Stomach smooth muscle (tissue), 2 donors: ENCODE results near the gene MED22.
"Not testable (repeated sequence)": the region's sequence is repeated elsewhere in the genome, so short reads cannot be mapped to it uniquely, and the experiment has no call there.

Experiments used
- H3K27ac ChIP-seq: one replicate; pipeline ENCODE4 v1.7.0; 2013; ENCODE audit warnings: mild to moderate bottlenecking, low read length, inconsistent platforms
- H3K27me3 ChIP-seq, 2 donors: one replicate each; pipeline ENCODE4 v1.7.0; 2013; ENCODE audit warnings: low read length in 2 of 2; ENCODE audit not compliant: insufficient read depth in 2 of 2, control insufficient read depth in 1 of 2
- H3K36me3 ChIP-seq, 2 donors: one replicate each; pipeline ENCODE4 v1.7.0; 2013; ENCODE audit warnings: low read length in 2 of 2; ENCODE audit not compliant: control insufficient read depth in 2 of 2, insufficient read depth in 2 of 2
- H3K4me1 ChIP-seq: one replicate; pipeline ENCODE4 v1.7.0; 2013; ENCODE audit warnings: low read length; ENCODE audit not compliant: control insufficient read depth, insufficient read depth
- H3K4me3 ChIP-seq, 2 donors: one replicate each; pipeline ENCODE4 v1.7.0; 2013; ENCODE audit warnings: low read length in 2 of 2
- H3K9ac ChIP-seq, 2 donors: one replicate each; pipeline ENCODE4 v1.7.0; 2013; ENCODE audit warnings: low read length in 2 of 2, mild to moderate bottlenecking in 1 of 2
- H3K9me3 ChIP-seq, 2 donors: one replicate each; pipeline ENCODE4 v1.7.0; 2013; ENCODE audit warnings: low read length in 2 of 2; ENCODE audit not compliant: control insufficient read depth in 2 of 2
- donor health status: healthy.
- donor health status: Pancreatic carcinoma.

The MED22 gene

DNA sequence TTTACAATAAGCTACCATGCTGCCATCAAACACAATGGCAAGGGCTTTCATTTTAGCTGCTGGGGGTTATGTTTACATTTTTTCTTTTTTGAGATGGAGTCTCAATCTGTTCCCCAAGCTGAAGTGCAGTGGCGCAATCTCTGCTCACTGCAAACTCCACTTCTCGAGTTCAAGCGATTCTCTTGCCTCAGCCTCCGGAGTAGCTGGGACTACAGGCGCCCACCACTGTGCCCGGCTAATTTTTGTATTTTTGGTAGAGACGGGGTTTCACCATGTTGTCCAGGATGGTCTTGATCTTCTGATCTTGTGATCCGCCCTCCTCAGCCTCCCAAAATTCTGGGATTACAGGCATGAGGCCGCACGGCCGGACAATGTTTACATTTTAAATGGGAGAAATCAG, 13.0 kb downstream of the MED22 start:
- Histone ChIP-seq H3K9ac (peak overlapping the region in 1 of 2 donors; percentile 83), H3K36me3 (peaks cover 35 to 42% of the 10 kb centered on the region in 2 donors)

GRCh38 chr9:133334161-133334560, 13.8 kb downstream of the MED22 start:
- H3K27ac ChIP-seq = no peak overlapping the region

More for the DNA sequence above, 13.0 kb downstream of the MED22 start:
- H3K4me1 ChIP-seq = peaks cover 23% of the 10 kb centered on the region
- H3K4me3 ChIP-seq = peak overlapping the region; percentile 93
- H3K9me3 ChIP-seq, H3K27ac ChIP-seq, H3K27me3 ChIP-seq: not testable (repeated sequence)

DNA sequence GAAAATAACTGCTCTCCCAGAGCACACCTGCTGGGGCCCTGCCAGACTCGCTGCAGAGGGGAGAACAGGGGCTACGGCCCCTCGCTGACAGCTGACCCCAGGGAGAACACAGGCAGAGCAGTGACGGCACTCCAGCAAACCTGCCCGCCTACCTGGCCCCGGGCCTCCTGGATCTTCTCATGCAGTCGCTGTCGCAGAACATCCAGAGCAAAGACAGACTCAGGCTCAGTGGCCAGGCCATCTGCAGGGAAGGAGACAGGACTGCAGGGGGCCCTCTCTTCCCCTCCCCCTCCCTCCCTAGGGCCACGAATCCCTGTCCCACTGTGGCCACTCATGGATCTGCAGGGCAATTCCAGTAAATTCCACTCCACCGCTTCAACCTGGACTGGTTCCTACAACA, 14.4 kb downstream of the MED22 start:
- H3K9ac ChIP-seq = no peak overlapping the region
- peaks cover 23% of the 10 kb centered on the region for H3K4me1 ChIP-seq

More at GRCh38 chr9:133334161-133334560, 13.8 kb downstream of the MED22 start:
- H3K27me3 ChIP-seq = no peaks in the 10 kb centered on the region
- H3K4me3 ChIP-seq = peak overlapping the region in 1 of 2 donors; percentile 93
- no peak overlapping the region for H3K9ac ChIP-seq
- H3K4me1 ChIP-seq = peaks cover 23% of the 10 kb centered on the region
- H3K36me3 ChIP-seq = peaks cover 35 to 39% of the 10 kb centered on the region in 2 donors
- H3K9me3 ChIP-seq = no peaks in the 10 kb centered on the region

DNA sequence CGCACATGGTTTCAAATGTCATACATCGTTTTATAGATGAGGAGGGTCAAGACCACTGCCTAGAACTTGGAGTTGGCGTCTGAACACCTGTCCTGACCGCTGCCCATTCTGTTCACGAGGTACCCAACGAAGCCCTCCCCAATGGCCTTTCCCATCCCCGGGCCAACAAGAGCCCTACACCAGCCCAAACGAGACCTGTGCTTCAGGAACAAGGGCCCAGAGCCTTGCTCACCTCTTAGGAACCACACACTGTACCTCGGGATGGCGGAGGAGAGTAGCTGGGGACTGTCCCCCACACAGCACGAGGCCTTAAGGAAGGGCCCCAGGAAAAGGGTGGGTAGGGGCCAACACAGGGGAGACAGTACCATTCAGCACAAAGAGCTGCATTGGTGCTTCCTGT, 14.9 kb downstream of the MED22 start:
- H3K27me3 ChIP-seq = no peaks in the 10 kb centered on the region
- no peaks in the 10 kb centered on the region for H3K9me3 ChIP-seq
- no peak overlapping the region for H3K4me3 ChIP-seq
- peaks cover 23% of the 10 kb centered on the region for H3K4me1 ChIP-seq
- no peak overlapping the region for H3K27ac ChIP-seq
- H3K9ac ChIP-seq = no peak overlapping the region
- H3K36me3 ChIP-seq = peaks cover 33 to 35% of the 10 kb centered on the region in 2 donors

More for the DNA sequence above, 14.4 kb downstream of the MED22 start:
- Histone ChIP-seq H3K4me3 (no peak overlapping the region), H3K36me3 (peaks cover 33 to 35% of the 10 kb centered on the region in 2 donors), H3K27me3 (no peaks in the 10 kb centered on the region), H3K27ac (no peak overlapping the region), H3K9me3 (no peaks in the 10 kb centered on the region)

GRCh38 chr9:133332381-133332730, 15.6 kb downstream of the MED22 start:
- Histone ChIP-seq H3K9me3 (no peaks in the 10 kb centered on the region), H3K4me1 (peaks cover 23% of the 10 kb centered on the region), H3K4me3 (no peak overlapping the region), H3K9ac (no peak overlapping the region), H3K27ac (no peak overlapping the region), H3K36me3 (peaks cover 33 to 35% of the 10 kb centered on the region in 2 donors), H3K27me3 (no peaks in the 10 kb centered on the region)

DNA sequence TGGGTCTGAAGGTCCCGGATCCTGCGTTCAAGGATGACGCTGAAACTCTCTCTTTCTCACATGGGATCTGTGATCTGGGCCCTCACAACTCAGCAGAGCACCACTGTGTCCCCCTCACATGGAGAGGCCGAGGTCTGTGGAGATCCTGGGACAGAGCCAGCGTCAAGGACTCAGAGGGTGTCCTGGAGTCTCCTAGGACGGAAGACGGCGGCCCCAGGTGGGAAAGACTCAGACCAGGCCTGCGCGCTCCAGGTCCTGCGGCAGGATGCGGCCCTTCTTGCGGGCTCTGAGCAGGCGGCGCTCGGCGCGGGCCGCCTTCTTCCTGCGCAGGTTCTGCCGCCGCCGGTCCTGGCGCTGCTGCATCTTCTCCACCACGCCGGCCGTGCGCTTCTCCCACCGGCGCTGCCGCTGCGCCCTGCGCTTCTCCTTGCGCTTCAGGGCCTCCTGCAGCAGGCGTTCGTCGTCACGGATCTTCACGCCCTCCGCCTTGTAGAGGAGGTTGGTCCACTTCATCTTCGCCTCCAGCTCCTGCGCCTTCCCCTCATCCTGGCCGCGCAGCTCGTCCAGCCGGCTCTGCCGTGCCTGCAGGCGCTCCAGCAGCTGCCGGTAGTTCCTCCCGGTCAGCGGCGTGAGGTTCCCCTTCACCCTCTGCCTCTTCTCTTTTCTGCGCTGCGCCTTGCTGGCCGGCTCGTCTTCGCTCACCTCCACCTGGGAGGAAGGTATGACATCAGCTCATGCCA, 16.1 kb downstream of the MED22 start:
- peaks cover 23% of the 10 kb centered on the region for H3K4me1 ChIP-seq
- no peaks in the 10 kb centered on the region for H3K9me3 ChIP-seq
- H3K36me3 ChIP-seq = peaks cover 33 to 35% of the 10 kb centered on the region in 2 donors
- no peak overlapping the region for H3K9ac ChIP-seq
- no peaks in the 10 kb centered on the region for H3K27me3 ChIP-seq
- H3K4me3 ChIP-seq = no peak overlapping the region
- no peak overlapping the region for H3K27ac ChIP-seq

DNA sequence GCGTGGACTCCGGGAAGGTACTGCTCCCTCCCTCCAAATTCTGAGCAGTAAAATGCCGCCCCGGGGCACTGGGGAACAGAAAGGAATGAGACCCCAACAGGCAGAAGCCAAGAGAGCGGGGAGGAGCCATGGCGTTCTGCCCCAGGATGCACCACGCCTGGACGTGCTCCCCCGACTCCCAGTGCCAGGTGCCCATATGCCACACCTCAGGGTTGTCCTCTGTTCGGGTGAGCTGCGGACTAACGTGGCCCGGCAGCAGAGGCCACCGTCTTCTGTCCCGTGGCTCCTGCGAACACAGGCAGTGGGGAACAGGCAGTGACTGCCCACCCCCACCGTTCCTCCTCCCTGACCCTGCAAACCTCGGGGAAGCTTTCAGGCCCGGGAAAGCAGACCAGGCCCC, 16.7 kb downstream of the MED22 start:
- no peak overlapping the region for H3K4me3 ChIP-seq
- peaks cover 33 to 35% of the 10 kb centered on the region in 2 donors for H3K36me3 ChIP-seq

GRCh38 chr9:133329306-133330156, 18.4 kb downstream of the MED22 start:
- not testable (repeated sequence) for H3K27me3 ChIP-seq, H3K27ac ChIP-seq, H3K4me1 ChIP-seq, H3K9ac ChIP-seq, H3K4me3 ChIP-seq, H3K9me3 ChIP-seq
- peaks cover 32 to 34% of the 10 kb centered on the region in 2 donors for H3K36me3 ChIP-seq

More for the DNA sequence above, 16.7 kb downstream of the MED22 start:
- Histone ChIP-seq H3K9ac (no peak overlapping the region), H3K4me1 (peaks cover 19% of the 10 kb centered on the region), H3K27me3 (no peaks in the 10 kb centered on the region), H3K9me3 (no peaks in the 10 kb centered on the region), H3K27ac (no peak overlapping the region)

- Histone ChIP-seq H3K36me3 (peaks cover 16 to 19% of the 10 kb centered on the region in 2 donors), H3K27me3 (no peaks in the 10 kb centered on the region), H3K9me3 (no peaks in the 10 kb centered on the region), H3K4me1 (no peaks in the 10 kb centered on the region), H3K27ac (no peak overlapping the region), H3K4me3 (no peak overlapping the region), H3K9ac (no peak overlapping the region)
Measured at GRCh38 chr9:133327834-133328484, 20.0 kb downstream of the MED22 start.

- H3K36me3 ChIP-seq = peaks cover 10 to 12% of the 10 kb centered on the region in 2 donors
- not testable (repeated sequence) for H3K27ac ChIP-seq, H3K9me3 ChIP-seq, H3K4me1 ChIP-seq, H3K4me3 ChIP-seq, H3K9ac ChIP-seq, H3K27me3 ChIP-seq
Measured at GRCh38 chr9:133327021-133327420, 20.9 kb downstream of the MED22 start.
